Measurements from ENCODE around the gene AIDA. TPM values are rescaled to one million over a fixed set of nuclear protein-coding genes. Genes with fewer than 3 reads are reported as not detected.
A peak's percentile ranks its signal among the peaks of the same experiment; 100 is the strongest.

Gene AIDA
- total RNA-seq, 2 experiments from 2014 or later: 9.0 to 24.1 TPM

DNA sequence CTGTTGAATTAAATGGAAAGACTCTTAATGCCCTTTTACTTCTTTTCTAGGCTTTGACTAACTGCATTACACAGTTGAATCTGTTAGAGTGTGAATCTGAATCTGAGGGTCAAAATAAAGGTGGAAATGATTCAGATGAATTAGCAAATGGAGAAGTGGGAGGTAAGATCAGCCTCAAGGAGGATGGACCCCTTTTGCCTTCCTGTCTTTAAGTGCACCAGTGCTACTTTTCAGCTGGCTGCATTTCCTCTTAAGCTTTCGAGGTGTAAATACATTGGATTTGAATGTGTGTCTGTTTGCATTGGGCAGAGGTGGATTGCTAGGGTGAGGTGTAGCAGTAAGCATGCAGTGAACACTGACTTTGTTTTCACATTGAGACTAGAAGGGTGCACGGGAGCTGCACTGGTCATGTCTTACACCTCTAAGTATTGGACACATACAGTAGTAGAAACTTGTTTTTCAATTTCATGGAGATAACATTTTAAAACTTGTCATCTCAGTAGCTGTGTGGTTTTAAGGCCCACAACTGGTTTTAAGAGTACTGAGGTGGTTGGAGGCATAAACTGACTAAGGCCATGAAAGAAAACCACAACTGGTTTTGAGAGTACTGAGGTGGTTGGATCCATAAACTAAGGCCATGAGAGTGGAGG, 59.0 kb downstream of the AIDA start:
- Histone ChIP-seq H3K36me3 (ENCODE audit: insufficient read depth, low read length) (peaks cover 93% of the 10 kb centered on the region), H3K79me2 (ENCODE audit: insufficient read depth, low read depth, low read length) (no peaks in the 10 kb centered on the region), H3K4me1 (ENCODE audit: insufficient read depth, low read length, poor library complexity, severe bottlenecking) (no peaks in the 10 kb centered on the region), H3K9me2 (ENCODE audit: insufficient read depth, low read length) (no peaks in the 10 kb centered on the region), H2AFZ (ENCODE audit: low read length) (no peak overlapping the region), H3K4me2 (ENCODE audit: low read length) (no peak overlapping the region), H4K20me1 (ENCODE audit: insufficient read depth, low read length) (no peaks in the 10 kb centered on the region), H3K4me3 (ENCODE audit: low read depth, low read length, poor library complexity, severe bottlenecking) (no peak overlapping the region), H3K27ac (ENCODE audit: low read depth, low read length, poor library complexity, severe bottlenecking) (no peak overlapping the region), H3K9me3 (ENCODE audit: low read length) (no peaks in the 10 kb centered on the region)
- BruUV-seq (replicated peaks): no TSS peak
- CTCF ChIA-PET (ENCODE audit: unreplicated experiment): no interaction called here
- DNase-seq (ENCODE audit: low spot score): no peak
- TF ChIP-seq CTCF (conservative IDR thresholded peaks at IDR 0.05; ENCODE audit: low read length) (no peak), EZH2phosphoT487 (IDR thresholded peaks at IDR 0.05; ENCODE audit: borderline replicate concordance, low read depth, low read length) (no peak)
- intact Hi-C loops (cut with micrococcal nuclease; ENCODE audit: unreplicated experiment): loop anchor here (10.0 kb wide), 1 partner anchor 431 kb away; no protein-coding TSS in a partner anchor
- POLR2A ChIA-PET: interaction anchor here (0.7 to 1.0 kb wide), 2 partner anchors 9 to 31 kb away, joined by 4 to 5 read pairs; no protein-coding TSS in a partner anchor

DNA sequence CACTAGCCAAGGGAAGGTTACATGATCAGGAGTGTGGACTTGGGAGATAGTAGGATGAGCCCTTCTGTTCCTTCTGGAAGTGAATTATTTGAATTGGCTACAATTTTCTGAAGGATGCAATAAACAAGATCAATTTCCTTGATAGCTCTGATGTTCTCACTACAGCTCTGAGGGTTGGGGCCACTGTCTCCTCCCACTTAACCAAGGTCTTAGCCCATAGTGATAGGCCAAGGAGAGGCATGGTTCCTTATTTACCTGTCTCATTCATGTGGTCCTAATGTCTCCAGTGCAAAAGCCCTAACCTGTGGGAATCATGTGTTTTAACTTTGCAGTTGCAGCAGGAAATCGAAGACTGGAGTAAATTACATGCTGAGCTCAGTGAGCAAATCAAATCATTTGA, 59.6 kb downstream of the AIDA start:
- H3K27ac ChIP-seq (ENCODE audit: low read depth, low read length, poor library complexity, severe bottlenecking): no peak overlapping the region
- TF ChIP-seq CTCF (conservative IDR thresholded peaks at IDR 0.05; ENCODE audit: low read length) (no peak), EZH2phosphoT487 (IDR thresholded peaks at IDR 0.05; ENCODE audit: borderline replicate concordance, low read depth, low read length) (no peak)
- H4K20me1 ChIP-seq (ENCODE audit: insufficient read depth, low read length): no peaks in the 10 kb centered on the region
- no peaks in the 10 kb centered on the region for H3K9me3 ChIP-seq (ENCODE audit: low read length)
- no peaks in the 10 kb centered on the region for H3K9me2 ChIP-seq (ENCODE audit: insufficient read depth, low read length)
- no peaks in the 10 kb centered on the region for H3K79me2 ChIP-seq (ENCODE audit: insufficient read depth, low read depth, low read length)
- H3K4me3 ChIP-seq (ENCODE audit: low read depth, low read length, poor library complexity, severe bottlenecking): no peak overlapping the region
- H2AFZ ChIP-seq (ENCODE audit: low read length): no peak overlapping the region
- H3K36me3 ChIP-seq (ENCODE audit: insufficient read depth, low read length): peaks cover 92% of the 10 kb centered on the region
- no peaks in the 10 kb centered on the region for H3K4me1 ChIP-seq (ENCODE audit: insufficient read depth, low read length, poor library complexity, severe bottlenecking)
- H3K4me2 ChIP-seq (ENCODE audit: low read length): no peak overlapping the region
- DNase-seq (ENCODE audit: low spot score): no peak
- intact Hi-C loops (cut with micrococcal nuclease; ENCODE audit: unreplicated experiment): loop anchor here (10.0 kb wide), 1 partner anchor 432 kb away; no protein-coding TSS in a partner anchor
- ChIA-PET CTCF (ENCODE audit: unreplicated experiment) (no interaction called here), POLR2A (interaction anchor here (0.7 to 1.0 kb wide), 2 partner anchors 8 to 32 kb away, joined by 4 to 5 read pairs; no protein-coding TSS in a partner anchor)
- BruUV-seq (replicated peaks): no TSS peak

- Histone ChIP-seq H3K9me2 (ENCODE audit: insufficient read depth, low read length) (no peaks in the 10 kb centered on the region), H2AFZ (ENCODE audit: low read length) (peak overlapping the region; percentile 92), H3K4me2 (ENCODE audit: low read length) (peak overlapping the region; percentile 79), H3K79me2 (ENCODE audit: insufficient read depth, low read depth, low read length) (peaks cover 17% of the 10 kb centered on the region), H3K9me3 (ENCODE audit: low read length) (no peaks in the 10 kb centered on the region), H3K4me3 (ENCODE audit: low read depth, low read length, poor library complexity, severe bottlenecking) (peak overlapping the region; percentile 87), H3K4me1 (ENCODE audit: insufficient read depth, low read length, poor library complexity, severe bottlenecking) (peaks cover 15% of the 10 kb centered on the region), H4K20me1 (ENCODE audit: insufficient read depth, low read length) (no peaks in the 10 kb centered on the region), H3K36me3 (ENCODE audit: insufficient read depth, low read length) (peaks cover 30% of the 10 kb centered on the region), H3K27ac (ENCODE audit: low read depth, low read length, poor library complexity, severe bottlenecking) (peak overlapping the region; percentile 20)
- intact Hi-C loops (cut with micrococcal nuclease; ENCODE audit: unreplicated experiment): loop anchor here (1.0 to 2.0 kb wide), 3 partner anchors 28 to 68 kb away; partner anchors contain the start of genes AIDA, BROX and TAF1A
- no peak for DNase-seq (ENCODE audit: low spot score)
- TF ChIP-seq EZH2phosphoT487 (IDR thresholded peaks at IDR 0.05; ENCODE audit: borderline replicate concordance, low read depth, low read length) (no peak), CTCF (conservative IDR thresholded peaks at IDR 0.05; ENCODE audit: low read length) (no peak)
- TSS peak; percentile 63 for BruUV-seq (replicated peaks)
- CTCF ChIA-PET (ENCODE audit: unreplicated experiment): no interaction called here
- POLR2A ChIA-PET: interaction anchor here (0.7 to 2.5 kb wide), 8 partner anchors 8 to 452 kb away, joined by 3 to 13 read pairs (median 6); partner anchors contain the start of gene TAF1A
Measured at GRCh38 chr1:222644636-222644980, 67.7 kb downstream of the AIDA start.
